CD8-positive, alpha-beta memory T cell (primary cell): ENCODE data around the gene DNAAF9. TPM values are rescaled to one million over a fixed set of nuclear protein-coding genes. Genes with fewer than 3 reads are reported as not detected.
A peak's percentile ranks its signal among the peaks of the same experiment; 100 is the strongest.

Experiments
- CTCF ChIA-PET: fragments of 350-600 bp; sonication (Branson Sonifier 250); formaldehyde crosslinking; loops from one replicate; lab custom pipeline; 2021; ENCODE audit warnings: antibody characterized with exemption; lab: Charles Lee
- POLR2A ChIA-PET: fragments of 350-600 bp; sonication (Branson Sonifier 250); formaldehyde crosslinking; loops from one replicate; lab custom pipeline; 2021; ENCODE audit warnings: antibody characterized with exemption; lab: Charles Lee
- DNase-seq, 5 donors: peaks; one replicate each; pipeline versions ENCODE4 v3.0.0 to v3.0.0-alpha.2; 2020 to 2022; ENCODE audit warnings: mixed read lengths in 1 of 5
- H3K27ac ChIP-seq: one replicate; pipeline ENCODE4 v1.7.0; 2013; ENCODE audit warnings: low read depth, mild to moderate bottlenecking, low read length, moderate library complexity
- H3K27me3 ChIP-seq: 2 replicates; pipeline ENCODE4 v1.7.0; 2013; ENCODE audit warnings: low read length, mild to moderate bottlenecking; ENCODE audit not compliant: insufficient read depth, poor library complexity, severe bottlenecking
- H3K36me3 ChIP-seq: 2 replicates; pipeline ENCODE4 v1.7.0; 2013; ENCODE audit warnings: mild to moderate bottlenecking, low read length, moderate library complexity; ENCODE audit not compliant: insufficient read depth
- H3K4me1 ChIP-seq: 2 replicates; pipeline ENCODE4 v1.7.0; 2013; ENCODE audit warnings: mild to moderate bottlenecking, low read length, moderate library complexity; ENCODE audit not compliant: insufficient read depth
- H3K4me3 ChIP-seq: 2 replicates; pipeline ENCODE4 v1.7.0; 2013; ENCODE audit warnings: mild to moderate bottlenecking, low read length
- H3K9me3 ChIP-seq: 2 replicates; pipeline ENCODE4 v1.7.0; 2013; ENCODE audit warnings: mild to moderate bottlenecking, low read length
- H3K27ac Mint-ChIP-seq, 8 donors: one replicate each; pipeline ENCODE4 v1.8.0; 2020 to 2021; ENCODE audit warnings: mixed read lengths in 8 of 8, mild to moderate bottlenecking in 6 of 8, inconsistent platforms in 3 of 8, moderate library complexity in 3 of 8
- H3K27me3 Mint-ChIP-seq, 2 donors: one replicate each; pipeline ENCODE4 v1.8.0; 2020 to 2021; ENCODE audit warnings: mixed read lengths in 2 of 2, mild to moderate bottlenecking in 1 of 2, moderate library complexity in 1 of 2
- H3K36me3 Mint-ChIP-seq, 3 donors: one replicate each; pipeline ENCODE4 v1.8.0; 2020 to 2021; ENCODE audit warnings: mixed read lengths in 3 of 3, inconsistent platforms in 1 of 3, mild to moderate bottlenecking in 1 of 3
- H3K4me1 Mint-ChIP-seq, 3 donors: one replicate each; pipeline ENCODE4 v1.8.0; 2020 to 2021; ENCODE audit warnings: mixed read lengths in 3 of 3, inconsistent platforms in 1 of 3, mild to moderate bottlenecking in 1 of 3
- H3K4me3 Mint-ChIP-seq, 7 donors: one replicate each; pipeline ENCODE4 v1.8.0; 2020 to 2021; ENCODE audit warnings: mixed read lengths in 7 of 7, mild to moderate bottlenecking in 6 of 7, moderate library complexity in 4 of 7, inconsistent platforms in 2 of 7
- H3K9me3 Mint-ChIP-seq, 5 donors: one replicate each; pipeline ENCODE4 v1.8.0; 2020 to 2022; ENCODE audit warnings: mixed read lengths in 5 of 5, mild to moderate bottlenecking in 3 of 5, moderate library complexity in 2 of 5, inconsistent platforms in 1 of 5
- polyA plus RNA-seq: library from polyadenylated mRNA; unstranded; fragments of 300-500 nt; fragmentation: Illumina TruSeq; gene quantifications from one replicate; pipeline ENCODE4 v1.2.3, GENCODE V29; 2021
- total RNA-seq, 2 experiments: library from RNA; stranded (reverse); gene quantifications; one replicate each; pipeline ENCODE4 v1.2.3, GENCODE V29; 2021

The DNAAF9 gene
- total and polyA plus RNA-seq, 3 experiments from 2014 or later: 1.4 to 2.3 (median 2.2) TPM

DNA sequence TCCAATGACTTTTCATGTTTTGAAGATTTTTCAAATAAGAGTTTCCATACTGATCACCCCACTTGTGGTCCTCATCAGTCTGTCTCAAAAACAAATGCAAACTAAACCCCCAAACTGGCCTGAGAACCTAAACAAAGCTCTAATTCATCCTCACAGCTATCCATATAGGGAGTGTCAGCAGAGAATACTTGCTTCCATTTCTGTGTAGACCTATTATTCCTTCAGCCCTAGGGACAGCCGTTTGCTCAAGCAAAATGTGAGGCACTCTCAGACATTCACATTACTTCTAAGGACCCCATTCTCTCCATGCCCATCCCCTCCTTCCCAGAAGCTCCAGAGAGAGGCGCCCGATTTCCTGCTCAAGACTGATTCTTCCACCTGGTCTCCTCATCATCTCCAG, 24.6 kb downstream of the DNAAF9 start:
- Mint-ChIP-seq H3K27ac (no peak overlapping the region), H3K4me3 (no peak overlapping the region), H3K4me1 (peaks cover 9 to 28% (median 19%) of the 10 kb centered on the region in 3 donors), H3K36me3 (peaks cover 5 to 28% (median 12%) of the 10 kb centered on the region in 3 donors), H3K27me3 (peaks cover 0 to 4% of the 10 kb centered on the region in 2 donors), H3K9me3 (no peaks in the 10 kb centered on the region)
- POLR2A ChIA-PET: no interaction called here
- DNase-seq: no peak
- no peak overlapping the region for H3K4me3 ChIP-seq
- H3K36me3 ChIP-seq: peaks cover 10% of the 10 kb centered on the region
- H3K27me3 ChIP-seq: no peaks in the 10 kb centered on the region
- CTCF ChIA-PET: no interaction called here
- no peaks in the 10 kb centered on the region for H3K4me1 ChIP-seq
- H3K9me3 ChIP-seq: no peaks in the 10 kb centered on the region
- no peak overlapping the region for H3K27ac ChIP-seq

GRCh38 chr20:3380228-3381070, 27.0 kb downstream of the DNAAF9 start:
- Histone ChIP-seq H3K9me3 (no peaks in the 10 kb centered on the region), H3K36me3 (peaks cover 16% of the 10 kb centered on the region), H3K27ac (no peak overlapping the region), H3K27me3 (no peaks in the 10 kb centered on the region), H3K4me1 (no peaks in the 10 kb centered on the region), H3K4me3 (no peak overlapping the region)
- no peak overlapping the region for H3K4me3 Mint-ChIP-seq
- peaks cover 7 to 45% (median 16%) of the 10 kb centered on the region in 3 donors for H3K36me3 Mint-ChIP-seq
- H3K9me3 Mint-ChIP-seq: no peaks in the 10 kb centered on the region
- DNase-seq: no peak
- POLR2A ChIA-PET: no interaction called here
- CTCF ChIA-PET: interaction anchor here (1.5 kb wide), 1 partner anchor 28 kb away, joined by 4 read pairs; no protein-coding TSS in a partner anchor
- H3K27me3 Mint-ChIP-seq: peaks cover 0 to 2% of the 10 kb centered on the region in 2 donors
- H3K27ac Mint-ChIP-seq: peak overlapping the region in 1 of 8 donors; percentile 64
- peaks cover 9 to 21% (median 19%) of the 10 kb centered on the region in 3 donors for H3K4me1 Mint-ChIP-seq

DNA sequence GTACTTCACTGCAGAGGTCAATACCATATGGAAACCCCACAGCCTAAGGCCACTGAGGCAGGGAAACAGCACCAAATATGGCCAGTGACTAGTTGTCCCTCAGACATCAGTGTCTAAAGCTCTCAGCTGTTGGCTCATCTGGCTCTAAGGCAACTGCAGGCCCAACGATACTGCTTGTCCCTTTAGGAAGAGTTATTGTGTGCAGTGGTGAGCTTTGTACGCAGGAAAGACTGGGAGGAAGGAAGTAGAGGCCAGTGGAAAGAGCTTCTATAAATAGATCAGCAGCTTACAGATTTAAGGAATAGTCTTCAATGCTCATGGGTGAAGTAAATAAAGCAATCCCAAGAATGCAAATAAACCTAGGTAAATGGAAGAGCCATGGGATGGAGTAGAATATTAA, 29.3 kb downstream of the DNAAF9 start:
- DNase-seq: no peak
- Mint-ChIP-seq H3K9me3 (no peaks in the 10 kb centered on the region), H3K27me3 (peaks cover 0 to 2% of the 10 kb centered on the region in 2 donors), H3K4me1 (peaks cover 0 to 3% (median 0%) of the 10 kb centered on the region in 3 donors), H3K4me3 (no peak overlapping the region), H3K36me3 (peaks cover 12 to 67% (median 23%) of the 10 kb centered on the region in 3 donors), H3K27ac (no peak overlapping the region)
- no peaks in the 10 kb centered on the region for H3K9me3 ChIP-seq
- H3K27me3 ChIP-seq: no peaks in the 10 kb centered on the region
- ChIA-PET CTCF (no interaction called here), POLR2A (no interaction called here)
- no peak overlapping the region for H3K4me3 ChIP-seq
- peaks cover 31% of the 10 kb centered on the region for H3K36me3 ChIP-seq
- no peak overlapping the region for H3K27ac ChIP-seq
- H3K4me1 ChIP-seq: no peaks in the 10 kb centered on the region

DNA sequence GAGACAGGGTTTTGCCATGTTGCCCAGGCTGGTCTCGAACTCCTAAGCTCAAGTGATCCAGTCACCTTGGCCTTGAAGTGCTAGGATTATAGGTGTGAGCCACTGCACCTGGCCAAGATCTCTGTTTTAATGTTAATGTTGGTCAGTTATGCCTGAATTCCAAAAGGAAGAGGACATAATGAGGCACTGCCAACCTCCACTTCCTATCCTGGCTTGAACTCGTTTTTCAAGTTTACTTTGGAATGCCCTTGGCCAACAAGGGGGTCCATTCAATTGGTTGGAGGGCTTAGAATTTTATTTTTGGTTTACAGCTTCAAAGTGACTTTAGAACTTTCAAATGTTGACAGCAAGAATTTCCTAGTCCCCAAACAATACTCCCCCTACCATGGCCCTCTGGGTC, 29.8 kb downstream of the DNAAF9 start:
- ChIA-PET CTCF (no interaction called here), POLR2A (no interaction called here)
- peaks cover 0 to 2% of the 10 kb centered on the region in 2 donors for H3K27me3 Mint-ChIP-seq
- Histone ChIP-seq H3K4me1 (no peaks in the 10 kb centered on the region), H3K4me3 (no peak overlapping the region), H3K36me3 (peaks cover 31% of the 10 kb centered on the region), H3K27ac (no peak overlapping the region), H3K9me3 (no peaks in the 10 kb centered on the region), H3K27me3 (no peaks in the 10 kb centered on the region)
- no peak overlapping the region for H3K27ac Mint-ChIP-seq
- DNase-seq: no peak
- peaks cover 12 to 71% (median 24%) of the 10 kb centered on the region in 3 donors for H3K36me3 Mint-ChIP-seq
- H3K4me1 Mint-ChIP-seq: no peaks in the 10 kb centered on the region
- no peaks in the 10 kb centered on the region for H3K9me3 Mint-ChIP-seq
- H3K4me3 Mint-ChIP-seq: no peak overlapping the region

DNA sequence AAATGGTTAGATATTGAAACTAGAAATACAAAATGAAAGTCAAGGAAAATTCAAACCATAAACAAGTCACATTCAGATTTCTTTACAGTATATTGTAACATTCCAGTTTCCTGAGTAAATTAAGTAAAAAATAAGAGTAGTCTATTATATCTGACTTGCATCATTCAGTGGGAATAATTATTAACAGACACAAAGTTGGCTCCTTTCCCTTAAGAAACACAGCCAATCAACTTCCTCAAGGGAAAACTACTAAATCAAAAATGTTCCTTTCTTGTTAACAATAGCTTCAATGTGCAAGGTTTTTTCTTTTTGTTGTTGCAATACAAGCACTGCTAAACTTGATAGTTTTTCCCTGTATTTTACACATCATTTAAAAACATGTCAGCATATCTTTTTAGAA, 33.2 kb downstream of the DNAAF9 start:
- DNase-seq: no peak
- no peak overlapping the region for H3K4me3 Mint-ChIP-seq
- no peaks in the 10 kb centered on the region for H3K9me3 ChIP-seq
- H3K9me3 Mint-ChIP-seq: no peaks in the 10 kb centered on the region
- H3K36me3 Mint-ChIP-seq: peaks cover 12 to 77% (median 32%) of the 10 kb centered on the region in 3 donors
- no peaks in the 10 kb centered on the region for H3K27me3 ChIP-seq
- no peaks in the 10 kb centered on the region for H3K4me1 ChIP-seq
- peaks cover 31% of the 10 kb centered on the region for H3K36me3 ChIP-seq
- ChIA-PET CTCF (no interaction called here), POLR2A (no interaction called here)
- H3K4me1 Mint-ChIP-seq: no peaks in the 10 kb centered on the region
- H3K4me3 ChIP-seq: no peak overlapping the region
- H3K27me3 Mint-ChIP-seq: no peaks in the 10 kb centered on the region
- H3K27ac ChIP-seq: no peak overlapping the region
- peak overlapping the region in 2 of 8 donors; percentile 19 to 27 for H3K27ac Mint-ChIP-seq

DNA sequence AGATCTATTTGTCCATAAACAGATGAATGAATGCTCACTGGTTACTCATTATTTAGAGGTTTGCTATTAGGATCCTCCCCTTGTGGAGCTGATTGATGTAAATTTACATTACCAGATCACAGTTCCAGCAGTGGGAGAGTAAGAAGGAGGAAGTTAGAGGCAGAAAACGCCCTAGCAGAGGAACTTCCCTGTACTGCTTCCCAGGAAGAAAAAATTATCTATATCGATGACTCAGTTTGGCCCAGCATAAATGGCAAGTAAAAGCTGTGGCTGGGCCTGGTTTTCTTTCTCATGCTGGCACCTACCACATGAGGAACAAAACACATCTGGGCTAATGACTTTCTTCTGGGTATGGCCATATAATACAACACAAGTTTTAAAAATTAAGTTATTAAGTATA, 35.7 kb downstream of the DNAAF9 start:
- Histone ChIP-seq H3K4me1 (no peaks in the 10 kb centered on the region), H3K9me3 (no peaks in the 10 kb centered on the region), H3K4me3 (no peak overlapping the region), H3K27me3 (no peaks in the 10 kb centered on the region), H3K27ac (no peak overlapping the region), H3K36me3 (peaks cover 19% of the 10 kb centered on the region)
- H3K27ac Mint-ChIP-seq: no peak overlapping the region
- no peak overlapping the region for H3K4me3 Mint-ChIP-seq
- DNase-seq: no peak
- H3K36me3 Mint-ChIP-seq: peaks cover 12 to 67% (median 32%) of the 10 kb centered on the region in 3 donors
- H3K27me3 Mint-ChIP-seq: peaks cover 0 to 2% of the 10 kb centered on the region in 2 donors
- POLR2A ChIA-PET: no interaction called here
- CTCF ChIA-PET: no interaction called here
- no peaks in the 10 kb centered on the region for H3K9me3 Mint-ChIP-seq
- no peaks in the 10 kb centered on the region for H3K4me1 Mint-ChIP-seq

DNA sequence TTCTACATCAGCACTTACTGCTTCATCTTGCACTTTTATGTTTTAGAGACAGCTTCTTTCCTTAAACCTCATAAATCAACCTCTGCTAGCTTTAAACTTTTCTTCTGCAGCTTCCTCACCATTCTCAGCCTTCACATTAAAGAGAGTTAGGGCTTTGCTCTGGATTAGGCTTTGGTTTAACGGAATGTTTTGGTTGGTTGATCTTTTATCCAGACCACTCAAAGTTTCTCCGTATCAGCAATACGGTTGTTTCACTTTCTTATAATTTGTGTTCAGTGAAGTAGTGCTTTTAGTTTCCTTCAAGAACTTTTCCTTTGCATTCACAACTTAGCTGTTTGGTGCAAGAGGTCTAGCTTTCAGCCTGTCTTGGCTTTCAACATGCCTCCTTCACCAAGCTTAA, 40.4 kb downstream of the DNAAF9 start:
- Mint-ChIP-seq H3K27me3 (peaks cover 0 to 2% of the 10 kb centered on the region in 2 donors), H3K36me3 (peaks cover 4 to 31% (median 19%) of the 10 kb centered on the region in 3 donors)

GRCh38 chr20:3364323-3365013, 43.0 kb downstream of the DNAAF9 start:
- H3K36me3 ChIP-seq: no peaks in the 10 kb centered on the region
- no peak overlapping the region for H3K4me3 Mint-ChIP-seq
- H3K27me3 Mint-ChIP-seq: peaks cover 0 to 2% of the 10 kb centered on the region in 2 donors
- no peak for DNase-seq
- no peak overlapping the region for H3K4me3 ChIP-seq
- CTCF ChIA-PET: no interaction called here
- POLR2A ChIA-PET: interaction anchor here (0.6 kb wide), 1 partner anchor 31 kb away, joined by 6 read pairs; no protein-coding TSS in a partner anchor
- no peaks in the 10 kb centered on the region for H3K9me3 Mint-ChIP-seq
- H3K36me3 Mint-ChIP-seq: peaks cover 4 to 28% (median 15%) of the 10 kb centered on the region in 3 donors
- H3K27me3 ChIP-seq: no peaks in the 10 kb centered on the region
- H3K9me3 ChIP-seq: no peaks in the 10 kb centered on the region
- H3K27ac ChIP-seq: no peak overlapping the region
- H3K4me1 ChIP-seq: no peaks in the 10 kb centered on the region
- H3K27ac Mint-ChIP-seq: no peak overlapping the region
- no peaks in the 10 kb centered on the region for H3K4me1 Mint-ChIP-seq

More for the DNA sequence above, 40.4 kb downstream of the DNAAF9 start:
- Histone ChIP-seq H3K27ac (no peak overlapping the region), H3K4me1 (no peaks in the 10 kb centered on the region), H3K4me3 (no peak overlapping the region), H3K27me3 (no peaks in the 10 kb centered on the region), H3K9me3 (no peaks in the 10 kb centered on the region), H3K36me3 (no peaks in the 10 kb centered on the region)
- no peak for DNase-seq
- Mint-ChIP-seq H3K4me1 (no peaks in the 10 kb centered on the region), H3K27ac (no peak overlapping the region), H3K9me3 (no peaks in the 10 kb centered on the region), H3K4me3 (no peak overlapping the region)
- CTCF ChIA-PET: no interaction called here
- POLR2A ChIA-PET: no interaction called here
